ENCODE data around the gene SUPT7L.

SUPT7L gene

GRCh38 chr2:27681841-27682240 lies 18.4 kb upstream of the SUPT7L start:
- TF ChIP-seq CSRNP3 (CRISPR knock-in tag; IDR thresholded peaks at IDR 0.05): no peak
- TF ChIP-seq POU6F1 (CRISPR knock-in tag; IDR thresholded peaks at IDR 0.05; ENCODE audit: borderline replicate concordance, low read depth): no peak
- no peak for TF ChIP-seq CREB5 (CRISPR knock-in tag; IDR thresholded peaks at IDR 0.05; ENCODE audit: low read depth)
- TF ChIP-seq ZFP30 (CRISPR knock-in tag; IDR thresholded peaks at IDR 0.05): no peak
- no peak for TF ChIP-seq ZNF70 (CRISPR knock-in tag; IDR thresholded peaks at IDR 0.05)
- TF ChIP-seq TSHZ2 (CRISPR knock-in tag; IDR thresholded peaks at IDR 0.05): no peak
- no peak for TF ChIP-seq ZC3H10 (CRISPR knock-in tag; IDR thresholded peaks at IDR 0.05)
- TF ChIP-seq ESRRG (CRISPR knock-in tag; IDR thresholded peaks at IDR 0.05): no peak
- no peak for TF ChIP-seq RARB (CRISPR knock-in tag; IDR thresholded peaks at IDR 0.05)
- no peak for TF ChIP-seq ARNTL (CRISPR knock-in tag; IDR thresholded peaks at IDR 0.05; ENCODE audit: borderline replicate concordance, low read depth)
- TF ChIP-seq PATZ1 (CRISPR knock-in tag; IDR thresholded peaks at IDR 0.05; ENCODE audit: borderline replicate concordance): no peak
- TF ChIP-seq TCF4 (CRISPR knock-in tag; IDR thresholded peaks at IDR 0.05; ENCODE audit: borderline replicate concordance): no peak
- no peak for TF ChIP-seq ZNF8 (CRISPR knock-in tag; IDR thresholded peaks at IDR 0.05)
- no peak for TF ChIP-seq ZFP3 (CRISPR knock-in tag; IDR thresholded peaks at IDR 0.05)
- TF ChIP-seq TOX (CRISPR knock-in tag; IDR thresholded peaks at IDR 0.05; ENCODE audit: borderline replicate concordance): no peak
- no peak for TF ChIP-seq CSDC2 (CRISPR knock-in tag; IDR thresholded peaks at IDR 0.05)
- ATAC-seq: peak; percentile 14; the same call in 2 of the 3 replicates

GRCh38 chr2:27680571-27680970 lies 17.2 kb upstream of the SUPT7L start:
- no peak for ATAC-seq
- TF ChIP-seq BACH2 (CRISPR knock-in tag; IDR thresholded peaks at IDR 0.05; ENCODE audit: borderline replicate concordance): no peak
- no peak for TF ChIP-seq SNAI2 (CRISPR knock-in tag; IDR thresholded peaks at IDR 0.05)
- TF ChIP-seq TCF4 (CRISPR knock-in tag; IDR thresholded peaks at IDR 0.05; ENCODE audit: borderline replicate concordance): no peak
- no peak for TF ChIP-seq PATZ1 (CRISPR knock-in tag; IDR thresholded peaks at IDR 0.05; ENCODE audit: borderline replicate concordance)

Measured in SK-N-SH treated with all-trans-retinoic acid at 6 μM for 48 hours (cell line).